Ascending aorta (tissue), 2 donors: Measurements from ENCODE around the gene CDX1. TPM values are rescaled to one million over a fixed set of nuclear protein-coding genes. Genes with fewer than 3 reads are reported as not detected.
A peak's percentile ranks its signal among the peaks of the same experiment; 100 is the strongest.

Experiments
- DNase-seq, 2 donors: peaks; one replicate each; pipeline ENCODE4 v3.0.0-alpha.2; 2019; ENCODE audit warnings: low spot score in 2 of 2
- H3K27ac ChIP-seq, 2 donors: fragments of 200-600 bp; sonication (generic); one replicate each; pipeline ENCODE4 v1.5.1; 2016 to 2017; ENCODE audit warnings: mild to moderate bottlenecking in 1 of 2
- H3K27me3 ChIP-seq: fragments of 200-600 bp; sonication (generic); one replicate; pipeline ENCODE4 v1.5.1; 2017
- H3K36me3 ChIP-seq, 2 donors: fragments of 200-600 bp; sonication (generic); one replicate each; pipeline ENCODE4 v1.5.1; 2016
- H3K4me1 ChIP-seq, 2 donors: fragments of 200-600 bp; sonication (generic); one replicate each; pipeline ENCODE4 v1.5.1; 2016 to 2017; ENCODE audit warnings: mild to moderate bottlenecking in 1 of 2
- H3K4me3 ChIP-seq, 2 donors: fragments of 200-600 bp; sonication (generic); one replicate each; pipeline ENCODE4 v1.5.1; 2016 to 2017; ENCODE audit warnings: mild to moderate bottlenecking in 1 of 2
- H3K9me3 ChIP-seq, 2 donors: fragments of 200-600 bp; sonication (generic); one replicate each; pipeline ENCODE4 v1.5.1; 2016
- intact Hi-C: fragments of 100-400 bp; cut with DNase I; formaldehyde crosslinking; loops from one replicate; pipeline ENCODE4 v1.15.1; 2023
- total RNA-seq: library from RNA; depleted of rRNA; stranded (reverse); fragments of >200 nt; gene quantifications from one replicate; pipeline ENCODE4 v1.1.0, GENCODE V29; 2016
- TF ChIP-seq, protein P1 (sequence below), 3 experiments: fragments of 200-600 bp in 2 of 3; fragments of 450-650 bp in 1 of 3; sonication (generic) in 2 of 3; IDR thresholded peaks; one replicate each; pipeline ENCODE4 v1.5.1; 2016 to 2019; ENCODE audit warnings: antibody characterized with exemption in 3 of 3, mild to moderate bottlenecking in 1 of 3, moderate library complexity in 1 of 3

CDX1 gene
- total RNA-seq, 1 donor from 2014 or later = not detected

DNA sequence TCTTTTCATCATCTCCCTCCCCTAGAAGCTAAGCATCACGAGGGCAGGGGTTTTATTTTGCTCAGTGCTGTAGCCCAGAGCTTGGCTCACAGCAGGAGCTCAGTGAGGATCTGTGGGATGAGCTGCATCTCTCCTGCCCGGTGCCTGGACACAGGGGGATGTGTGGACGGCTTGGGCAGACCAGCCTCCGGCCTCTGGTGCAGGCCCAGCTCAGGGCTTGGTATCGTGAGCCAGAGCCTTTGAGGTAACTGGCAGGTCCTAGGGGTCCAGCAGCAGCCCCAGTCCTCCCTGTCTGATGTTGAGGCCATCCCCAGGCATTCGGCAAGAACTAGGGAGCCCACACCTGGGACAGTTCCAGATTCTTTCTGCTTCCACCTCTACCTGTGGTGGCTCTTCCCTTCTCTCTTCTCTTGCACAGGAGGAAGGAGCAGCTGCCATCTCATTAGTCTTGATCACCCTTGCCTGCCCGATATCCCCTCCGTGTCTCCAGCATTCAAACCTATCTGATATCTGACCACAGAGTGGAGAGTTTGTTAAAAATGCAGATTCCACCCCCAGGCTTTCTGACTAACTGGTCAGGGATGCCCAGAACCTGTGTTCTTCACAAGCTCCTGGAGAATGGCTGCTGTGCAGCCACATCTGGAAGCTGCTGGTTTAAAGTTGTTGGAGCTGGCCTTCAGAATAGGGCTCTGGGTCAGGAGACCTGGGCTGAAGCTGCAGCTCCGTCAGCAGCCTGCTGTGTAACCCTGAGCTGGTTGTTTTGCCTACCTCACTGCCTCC lies 15.4 kb downstream of the CDX1 start:
- intact Hi-C loops = loop anchor here (2.0 kb wide), 1 partner anchor 51 kb away; no protein-coding TSS in a partner anchor
- no peak for DNase-seq
- peak overlapping the region; percentile 95 to 96 for H3K27ac ChIP-seq
- H3K36me3 ChIP-seq = no peaks in the 10 kb centered on the region
- no peaks in the 10 kb centered on the region for H3K9me3 ChIP-seq
- no peak overlapping the region for H3K4me3 ChIP-seq
- no peaks in the 10 kb centered on the region for H3K27me3 ChIP-seq
- TF ChIP-seq, protein P1, sequence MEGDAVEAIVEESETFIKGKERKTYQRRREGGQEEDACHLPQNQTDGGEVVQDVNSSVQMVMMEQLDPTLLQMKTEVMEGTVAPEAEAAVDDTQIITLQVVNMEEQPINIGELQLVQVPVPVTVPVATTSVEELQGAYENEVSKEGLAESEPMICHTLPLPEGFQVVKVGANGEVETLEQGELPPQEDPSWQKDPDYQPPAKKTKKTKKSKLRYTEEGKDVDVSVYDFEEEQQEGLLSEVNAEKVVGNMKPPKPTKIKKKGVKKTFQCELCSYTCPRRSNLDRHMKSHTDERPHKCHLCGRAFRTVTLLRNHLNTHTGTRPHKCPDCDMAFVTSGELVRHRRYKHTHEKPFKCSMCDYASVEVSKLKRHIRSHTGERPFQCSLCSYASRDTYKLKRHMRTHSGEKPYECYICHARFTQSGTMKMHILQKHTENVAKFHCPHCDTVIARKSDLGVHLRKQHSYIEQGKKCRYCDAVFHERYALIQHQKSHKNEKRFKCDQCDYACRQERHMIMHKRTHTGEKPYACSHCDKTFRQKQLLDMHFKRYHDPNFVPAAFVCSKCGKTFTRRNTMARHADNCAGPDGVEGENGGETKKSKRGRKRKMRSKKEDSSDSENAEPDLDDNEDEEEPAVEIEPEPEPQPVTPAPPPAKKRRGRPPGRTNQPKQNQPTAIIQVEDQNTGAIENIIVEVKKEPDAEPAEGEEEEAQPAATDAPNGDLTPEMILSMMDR (IDR thresholded peaks at IDR 0.05) = no peak
- H3K4me1 ChIP-seq = peaks cover 12 to 31% of the 10 kb centered on the region in 2 donors

- peaks cover 12 to 26% of the 10 kb centered on the region in 2 donors for H3K4me1 ChIP-seq
- no peak for DNase-seq
- intact Hi-C loops = no loop called here
- no peaks in the 10 kb centered on the region for H3K36me3 ChIP-seq
- TF ChIP-seq, protein P1 (IDR thresholded peaks at IDR 0.05) = no peak
- no peaks in the 10 kb centered on the region for H3K27me3 ChIP-seq
- no peak overlapping the region for H3K4me3 ChIP-seq
- no peaks in the 10 kb centered on the region for H3K9me3 ChIP-seq
- peak overlapping the region; percentile 95 to 96 for H3K27ac ChIP-seq
Observed at GRCh38 chr5:150182774-150183173, 16.2 kb downstream of the CDX1 start.

GRCh38 chr5:150183436-150183835 lies 16.9 kb downstream of the CDX1 start:
- H3K27ac ChIP-seq = no peak overlapping the region
- TF ChIP-seq, protein P1 (IDR thresholded peaks at IDR 0.05) = no peak
- H3K36me3 ChIP-seq = no peaks in the 10 kb centered on the region
- no peak for DNase-seq
- H3K4me3 ChIP-seq = no peak overlapping the region
- intact Hi-C loops = no loop called here
- no peaks in the 10 kb centered on the region for H3K9me3 ChIP-seq
- H3K4me1 ChIP-seq = peaks cover 12 to 26% of the 10 kb centered on the region in 2 donors
- H3K27me3 ChIP-seq = no peaks in the 10 kb centered on the region

DNA sequence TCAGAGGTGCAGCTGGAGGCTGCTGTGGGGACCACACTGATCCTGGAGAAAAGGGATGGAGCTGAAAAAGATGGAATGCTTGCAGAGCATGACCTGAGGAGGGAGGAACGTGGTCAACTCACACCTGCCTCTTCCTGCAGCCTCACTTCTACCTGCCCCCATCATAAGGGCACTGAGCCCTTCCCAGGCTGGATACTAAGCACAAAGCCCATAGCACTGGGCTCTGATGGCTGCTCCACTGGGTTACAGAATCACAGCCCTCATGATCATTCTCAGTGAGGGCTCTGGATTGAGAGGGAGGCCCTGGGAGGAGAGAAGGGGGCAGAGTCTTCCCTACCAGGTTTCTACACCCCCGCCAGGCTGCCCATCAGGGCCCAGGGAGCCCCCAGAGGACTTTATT lies 17.4 kb downstream of the CDX1 start:
- Histone ChIP-seq H3K9me3 (no peaks in the 10 kb centered on the region), H3K4me1 (peaks cover 12 to 26% of the 10 kb centered on the region in 2 donors), H3K27ac (no peak overlapping the region), H3K4me3 (no peak overlapping the region), H3K27me3 (no peaks in the 10 kb centered on the region), H3K36me3 (no peaks in the 10 kb centered on the region)
- TF ChIP-seq, protein P1 (IDR thresholded peaks at IDR 0.05) = no peak
- intact Hi-C loops = no loop called here
- DNase-seq = no peak

DNA sequence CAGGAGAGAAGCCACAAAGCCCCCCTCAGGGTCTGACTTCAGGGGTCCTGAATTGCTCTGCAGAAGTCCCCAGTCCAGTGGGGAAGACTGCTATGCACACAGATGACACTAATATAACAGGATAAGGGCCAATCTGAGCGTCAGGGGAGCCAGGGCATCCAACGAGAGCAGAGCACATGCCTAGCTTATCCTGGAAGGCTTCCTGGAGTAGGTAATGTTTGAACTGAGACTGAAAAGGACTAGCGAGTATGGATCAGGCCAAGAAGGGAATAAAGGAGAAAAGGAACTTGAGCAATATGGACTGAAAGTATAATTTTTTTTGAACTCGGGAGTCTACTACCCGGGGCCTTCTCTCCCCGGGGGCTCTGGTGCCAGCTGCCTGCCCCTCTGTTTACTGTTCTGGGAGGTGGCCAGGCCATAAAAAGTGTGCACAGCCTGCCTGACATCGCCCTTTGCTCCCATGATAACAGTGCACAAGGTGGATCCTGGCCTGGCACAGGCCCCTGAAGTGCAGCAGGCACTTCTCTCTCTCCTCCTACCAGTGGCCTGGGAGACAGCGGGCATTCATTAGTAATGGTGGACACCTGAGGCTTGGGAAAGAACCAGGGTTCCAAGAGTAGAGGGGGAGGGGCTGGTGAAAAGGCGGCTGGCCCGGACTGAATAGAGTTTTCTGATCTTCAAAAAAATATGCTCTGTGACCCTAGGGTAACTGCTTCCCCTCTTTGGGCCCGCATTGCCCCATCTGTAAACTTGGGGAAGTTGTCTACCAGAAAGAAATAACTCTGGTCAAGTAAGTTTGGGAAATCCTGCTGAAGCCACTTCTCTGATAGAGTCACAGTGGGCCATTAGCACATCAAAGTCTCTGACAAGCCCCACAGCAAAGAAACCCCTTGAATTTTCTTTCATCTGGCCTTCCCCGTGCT lies 18.7 kb downstream of the CDX1 start:
- no peaks in the 10 kb centered on the region for H3K27me3 ChIP-seq
- no peaks in the 10 kb centered on the region for H3K36me3 ChIP-seq
- TF ChIP-seq, protein P1 (IDR thresholded peaks at IDR 0.05) = no peak
- no peak overlapping the region for H3K27ac ChIP-seq
- no peaks in the 10 kb centered on the region for H3K9me3 ChIP-seq
- H3K4me3 ChIP-seq = no peak overlapping the region
- intact Hi-C loops = no loop called here
- DNase-seq = no peak
- H3K4me1 ChIP-seq = peaks cover 5 to 20% of the 10 kb centered on the region in 2 donors
